K562 (cell line): Measurements from ENCODE around the gene SPATS1. TPM values are rescaled to one million over a fixed set of nuclear protein-coding genes. Genes with fewer than 3 reads are reported as not detected.

Experiments
- ATAC-seq: fragments of 200-7000 bp; cut with Tn5 transposase; 3 replicates; pipeline ENCODE4 v1.9.1; 2020; ENCODE audit warnings: moderate library complexity
- BruUV-seq: library from RNA; stranded (reverse); fragments of 400-500 nt; replicated peaks from 2 replicates; lab custom pipeline; 2021; lab: Mats Ljungman, UMichigan
- CTCF ChIA-PET: fragments of 300-600 bp; formaldehyde crosslinking; extraction: SDS; loops from one replicate; lab custom pipeline; 2021; ENCODE audit warnings: low intra/inter-chr PET ratio; lab: Yijun Ruan, JAX
- POLR2A ChIA-PET: fragments of 300-600, 350-650 bp; sonication (Branson Sonifier 250); formaldehyde crosslinking; extraction: SDS; loops from one replicate; lab custom pipeline; 2021; ENCODE audit warnings: antibody characterized with exemption, inconsistent platforms; lab: Yijun Ruan, JAX
- DNase-seq, 4 experiments: peaks; one replicate each; pipeline versions ENCODE4 v3.0.0 to v3.0.0-alpha.2; 2011 to 2018; ENCODE audit warnings: low spot score in 3 of 4, mixed read lengths in 3 of 4; ENCODE audit errors: extremely low read depth in 1 of 4
- FAIRE-seq: peaks from 2 replicates; lab custom pipeline; 2011; peaks lifted over from hg19 to GRCh38; lab: Jason Lieb, UNC
- H2AFZ ChIP-seq: 2 replicates; pipeline ENCODE4 v1.6.0; 2011; ENCODE audit warnings: low read depth, low read length, control low read depth, inconsistent platforms
- H3K27ac ChIP-seq: fragments of 200-600 bp; 3 replicates; pipeline ENCODE4 v1.8.0; 2011; ENCODE audit warnings: low read depth, mild to moderate bottlenecking, control low read depth, inconsistent platforms, low read length, moderate library complexity, mixed read lengths; ENCODE audit errors: extremely low read depth
- H3K27me3 ChIP-seq, 2 experiments: fragments of 300-600 bp in 1 of 2; 2 replicates in 1 of 2; 3 replicates in 1 of 2; pipeline versions ENCODE4 v1.6.0 to v1.8.0; 2011; ENCODE audit warnings: inconsistent platforms in 2 of 2, low read length in 2 of 2, mild to moderate bottlenecking in 1 of 2, mixed read lengths in 1 of 2, moderate library complexity in 1 of 2; ENCODE audit not compliant: control insufficient read depth in 2 of 2, insufficient read depth in 2 of 2
- H3K36me3 ChIP-seq: fragments of 300-600 bp; 3 replicates; pipeline ENCODE4 v1.8.0; 2011; ENCODE audit warnings: mild to moderate bottlenecking, low read length, inconsistent platforms; ENCODE audit not compliant: control insufficient read depth, insufficient read depth
- H3K4me1 ChIP-seq, 2 experiments: fragments of 200-600 bp in 1 of 2; replicated peaks in 1 of 2; 2 replicates in 1 of 2; 3 replicates in 1 of 2; pipeline versions ENCODE4 v1.5.1 to v1.8.0; 2011; ENCODE audit warnings: inconsistent platforms in 2 of 2, low read length in 2 of 2, mild to moderate bottlenecking in 1 of 2, mixed read lengths in 1 of 2, moderate library complexity in 1 of 2; ENCODE audit not compliant: control insufficient read depth in 2 of 2, insufficient read depth in 2 of 2
- H3K4me2 ChIP-seq: 2 replicates; pipeline ENCODE4 v1.6.1; 2011; ENCODE audit warnings: low read length, control low read depth, inconsistent platforms, mixed read lengths; ENCODE audit not compliant: insufficient read depth
- H3K4me3 ChIP-seq: fragments of 200-600 bp; sonication (generic), shearing (Covaris generic); 2 replicates; pipeline ENCODE4 v1.5.1; 2016; ENCODE audit warnings: control low read depth, inconsistent platforms
- H3K79me2 ChIP-seq: fragments of 200-600 bp; 3 replicates; pipeline ENCODE4 v1.8.0; 2011; ENCODE audit warnings: low read length, inconsistent platforms; ENCODE audit not compliant: control insufficient read depth, insufficient read depth
- H3K9ac ChIP-seq, 2 experiments: 2 replicates each; pipeline versions ENCODE4 v1.6.0 to v1.6.1; 2011; ENCODE audit warnings: low read depth in 2 of 2, low read length in 2 of 2, control low read depth in 1 of 2, inconsistent platforms in 1 of 2, mild to moderate bottlenecking in 1 of 2, mixed read lengths in 1 of 2; ENCODE audit not compliant: insufficient read depth in 1 of 2
- H3K9me1 ChIP-seq: one replicate; pipeline ENCODE4 v1.6.0; 2011; ENCODE audit warnings: inconsistent platforms, mild to moderate bottlenecking, low read length, moderate library complexity; ENCODE audit not compliant: control insufficient read depth, insufficient read depth
- H3K9me3 ChIP-seq: replicated peaks from 2 replicates; pipeline ENCODE4 v1.5.1; 2011; ENCODE audit warnings: low read depth, low read length, inconsistent platforms; ENCODE audit not compliant: control insufficient read depth, insufficient read depth
- H4K20me1 ChIP-seq: replicated peaks from 2 replicates; pipeline ENCODE4 v1.6.1; 2011; ENCODE audit warnings: low read length, inconsistent platforms, mixed read lengths; ENCODE audit not compliant: control insufficient read depth, insufficient read depth
- ESRRB ChIP-seq: fragments of 250-450 bp; sonication (Bioruptor Pico); IDR thresholded peaks from 2 replicates; pipeline ENCODE4 v1.5.0; 2020; ENCODE audit warnings: mild to moderate bottlenecking, moderate library complexity, borderline replicate concordance
- ZNF121 ChIP-seq: sonication (generic); formaldehyde crosslinking; conservative IDR thresholded peaks from 2 replicates; pipeline ENCODE4 v1.8.0; 2022; ENCODE audit warnings: missing genetic modification reagents
- ZNF316 ChIP-seq: fragments of 450-650 bp; IDR thresholded peaks from 2 replicates; pipeline ENCODE4 v1.6.1; 2016
- WGBS: fragments of 100-300 bp; shearing (Covaris generic); methylation state at CpG from one replicate; pipeline ENCODE4 v1.1.6; 2016; ENCODE audit warnings: low coverage, mixed read lengths; ENCODE audit not compliant: insufficient coverage; ENCODE audit errors: missing lambda C conversion rate; 5-methylcytosine and 5-hydroxymethylcytosine counted together
- in situ Hi-C: fragments of 300-500 bp; cut with MboI; formaldehyde crosslinking; loops from 4 replicates; pipeline ENCODE4 v1.15.0; 2018; ENCODE audit warnings: inconsistent platforms, mixed read lengths
- intact Hi-C: fragments of 100-400 bp; cut with micrococcal nuclease; formaldehyde crosslinking; loops from 2 replicates; pipeline ENCODE4 v1.14.2; 2022
- polyA plus RNA-seq, 8 experiments: library from polyadenylated mRNA; depleted of rRNA in 4 of 8; stranded (reverse) in 5 of 8; unstranded in 3 of 8; fragments of >200 nt; fragmentation: Nextera tagmentation in 2 of 8; fragmentation: Illumina TruSeq in 1 of 8; extraction: Ambion mirVana in 2 of 8; extraction: Trizol in 1 of 8; gene quantifications; 2 replicates each; pipeline versions ENCODE4 v1.2.1 to v1.2.3, GENCODE V29; 2011 to 2014; ENCODE audit warnings: inconsistent platforms in 1 of 8, missing spikeins in 1 of 8
- total RNA-seq, 7 experiments: library from RNA; depleted of rRNA in 6 of 7; stranded (reverse); fragments of >200 nt in 6 of 7; fragmentation: Illumina TruSeq in 2 of 7; extraction: Trizol in 2 of 7; gene quantifications; 2 replicates each; pipeline versions ENCODE4 v1.2.1 to v1.2.3, GENCODE V29; 2011 to 2021; ENCODE audit warnings: low replicate concordance in 1 of 7
- TF ChIP-seq, protein P1 (sequence below): fragments of 250-450 bp; sonication (Bioruptor Pico); IDR thresholded peaks from 2 replicates; pipeline ENCODE4 v1.8.0; 2022; ENCODE audit warnings: inconsistent platforms

Gene SPATS1
- total and polyA plus RNA-seq, 9 of the 15 experiments (the other 6 are each of a cell fraction or from before 2014, with no cell fraction given): not detected

DNA sequence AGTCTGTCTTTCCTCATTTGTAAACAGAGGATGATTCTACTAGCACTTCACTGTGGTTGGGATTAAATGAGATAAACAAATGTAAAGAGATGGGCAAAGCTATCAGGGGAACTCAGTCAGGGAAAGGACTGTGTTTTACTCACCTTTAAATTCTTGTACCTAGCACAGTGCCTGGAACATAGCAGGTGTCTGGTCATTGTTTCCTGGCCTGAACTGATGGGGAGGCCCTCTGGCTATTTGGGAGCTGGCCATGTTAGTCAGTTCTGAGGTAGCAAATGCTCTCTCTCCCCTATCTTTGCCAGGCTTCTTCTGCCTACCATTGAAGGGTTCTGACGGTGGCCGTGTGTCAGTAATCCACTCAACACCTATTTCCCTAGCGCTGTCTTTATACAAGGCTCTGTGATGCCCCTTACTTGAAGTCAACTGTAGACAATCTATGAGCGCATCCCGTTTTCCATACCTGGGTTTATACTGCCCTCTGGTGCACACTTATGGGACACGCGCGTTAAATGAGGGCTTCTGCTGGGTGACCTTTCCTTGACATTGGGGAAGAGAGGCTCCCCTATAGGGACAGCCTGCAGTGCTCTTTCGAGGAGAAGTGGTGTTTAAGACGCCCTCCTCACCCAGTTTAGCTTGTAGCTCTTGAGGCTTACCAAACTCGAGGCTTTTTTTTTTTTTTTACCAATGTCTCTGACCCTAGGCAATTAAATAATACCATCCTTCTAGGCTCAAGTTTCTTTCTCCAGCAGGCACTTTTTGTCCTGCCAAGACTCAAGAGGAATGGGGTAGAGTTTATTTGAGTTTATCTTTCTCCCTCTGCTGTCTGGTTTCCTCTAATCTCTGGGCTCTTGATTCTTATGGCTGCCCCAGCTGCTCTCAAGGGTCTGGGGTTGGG is 4.0 kb upstream of the SPATS1 start (continued):
- TF ChIP-seq, protein P1, sequence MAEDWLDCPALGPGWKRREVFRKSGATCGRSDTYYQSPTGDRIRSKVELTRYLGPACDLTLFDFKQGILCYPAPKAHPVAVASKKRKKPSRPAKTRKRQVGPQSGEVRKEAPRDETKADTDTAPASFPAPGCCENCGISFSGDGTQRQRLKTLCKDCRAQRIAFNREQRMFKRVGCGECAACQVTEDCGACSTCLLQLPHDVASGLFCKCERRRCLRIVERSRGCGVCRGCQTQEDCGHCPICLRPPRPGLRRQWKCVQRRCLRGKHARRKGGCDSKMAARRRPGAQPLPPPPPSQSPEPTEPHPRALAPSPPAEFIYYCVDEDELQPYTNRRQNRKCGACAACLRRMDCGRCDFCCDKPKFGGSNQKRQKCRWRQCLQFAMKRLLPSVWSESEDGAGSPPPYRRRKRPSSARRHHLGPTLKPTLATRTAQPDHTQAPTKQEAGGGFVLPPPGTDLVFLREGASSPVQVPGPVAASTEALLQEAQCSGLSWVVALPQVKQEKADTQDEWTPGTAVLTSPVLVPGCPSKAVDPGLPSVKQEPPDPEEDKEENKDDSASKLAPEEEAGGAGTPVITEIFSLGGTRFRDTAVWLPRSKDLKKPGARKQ (CRISPR knock-in tag): no peak
- no peak for TF ChIP-seq ESRRB (CRISPR knock-in tag)

DNA sequence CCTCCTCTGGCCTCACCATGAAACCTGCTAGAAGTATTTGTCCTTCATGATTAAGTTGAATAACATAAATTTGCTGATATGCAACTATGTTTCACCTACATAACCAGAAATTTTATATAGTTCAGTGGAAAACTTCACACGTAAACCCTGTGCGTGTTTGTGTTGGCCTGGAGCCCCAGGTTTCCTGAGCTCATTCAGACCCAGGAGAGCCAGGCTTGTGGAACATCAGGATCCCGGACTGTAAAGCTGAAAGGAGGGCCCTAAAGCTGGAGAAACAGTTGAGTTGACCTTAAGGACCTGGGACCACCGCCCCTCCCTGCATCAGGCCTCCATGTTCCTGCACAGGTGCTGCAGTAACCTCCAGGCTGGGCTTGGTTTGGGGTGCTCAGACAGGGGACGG is 3.1 kb upstream of the SPATS1 start:
- no peak overlapping the region; a peak in 1 of 4 replicates for H3K9ac ChIP-seq
- no peak for DNase-seq
- H3K79me2 ChIP-seq: no peaks in the 10 kb centered on the region
- H4K20me1 ChIP-seq: no peaks in the 10 kb centered on the region
- no peak overlapping the region for H3K4me2 ChIP-seq
- H3K9me3 ChIP-seq: no peaks in the 10 kb centered on the region
- BruUV-seq: no TSS peak
- H3K4me1 ChIP-seq: peaks cover 5 to 11% of the 10 kb centered on the region in 2 experiments; a peak in 3 of 5 replicates
- intact Hi-C loops: loop anchor here (10.0 kb wide), 1 partner anchor 244 kb away; no protein-coding TSS in a partner anchor
- POLR2A ChIA-PET: interaction anchor here (0.6 to 1.3 kb wide), 2 partner anchors 13 to 762 kb away, joined by 3 to 4 read pairs; no protein-coding TSS in a partner anchor
- H3K36me3 ChIP-seq: no peaks in the 10 kb centered on the region
- H3K27me3 ChIP-seq: peaks cover 28 to 37% of the 10 kb centered on the region in 2 experiments
- H3K9me1 ChIP-seq: no peaks in the 10 kb centered on the region
- no peak overlapping the region for H2AFZ ChIP-seq
- H3K27ac ChIP-seq: no peak overlapping the region
- TF ChIP-seq ZNF121: no peak
- peak; percentile 37; the same call in 1 of the 2 replicates for TF ChIP-seq ZNF316
- TF ChIP-seq, all 486 proteins: peak for 1
- CTCF ChIA-PET: interaction anchor here (0.5 to 3.4 kb wide), 10 partner anchors 27 to 573 kb away, joined by 3 to 61 read pairs (median 4); partner anchors contain the start of genes NFKBIE and TMEM151B
- 50% methylated on average over 5 of the region's 5 CpGs for WGBS
- ATAC-seq (no peak), FAIRE-seq (no peak)
- in situ Hi-C loops: no loop called here
- H3K4me3 ChIP-seq: no peak overlapping the region
